Islet precursor cell (in vitro differentiated cells): ENCODE results near the gene ANKRD10.
A peak's percentile ranks its signal among the peaks of the same experiment; 100 is the strongest.

Source experiments
- DNase-seq: peaks from one replicate; pipeline ENCODE4 v3.0.0-alpha.2; 2018

The ANKRD10 gene

DNA sequence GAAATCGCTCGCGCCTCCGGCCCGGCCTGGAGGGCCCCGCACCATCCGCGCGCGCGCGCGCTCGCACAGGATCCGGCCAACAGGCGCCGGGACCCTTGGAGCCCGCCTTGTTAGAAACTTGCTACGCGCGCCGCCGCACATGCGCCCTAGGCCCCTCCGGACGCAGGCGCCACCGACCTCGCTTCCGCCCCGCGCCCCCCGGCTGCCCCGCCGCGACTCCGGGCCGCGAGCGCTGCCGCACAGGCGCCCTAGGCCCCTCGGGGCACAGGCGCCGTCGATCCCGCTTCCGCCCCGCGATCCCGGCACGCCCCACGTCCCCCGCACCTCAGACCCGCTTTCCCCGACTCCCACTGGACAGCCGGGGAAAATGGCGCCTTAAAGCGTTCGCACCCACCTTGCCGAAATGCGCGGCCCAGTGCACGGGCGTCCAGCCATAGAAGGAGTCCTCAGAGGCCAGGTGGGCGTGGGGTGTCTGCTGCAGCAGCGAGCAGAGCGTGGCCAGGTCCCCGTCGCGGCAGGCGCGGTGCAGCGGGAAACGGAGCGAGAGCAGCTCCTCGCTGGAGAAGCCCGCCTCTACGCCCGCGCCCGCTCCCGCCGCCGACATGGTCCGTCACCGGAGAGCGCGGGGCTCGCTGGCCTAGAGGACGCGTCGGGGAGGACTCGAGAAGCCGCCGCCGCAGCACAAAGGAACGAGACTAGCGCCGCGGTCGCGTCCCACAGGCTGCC is 375 bp downstream of the ANKRD10 start:
- DNase-seq, result peak; percentile 86

DNA sequence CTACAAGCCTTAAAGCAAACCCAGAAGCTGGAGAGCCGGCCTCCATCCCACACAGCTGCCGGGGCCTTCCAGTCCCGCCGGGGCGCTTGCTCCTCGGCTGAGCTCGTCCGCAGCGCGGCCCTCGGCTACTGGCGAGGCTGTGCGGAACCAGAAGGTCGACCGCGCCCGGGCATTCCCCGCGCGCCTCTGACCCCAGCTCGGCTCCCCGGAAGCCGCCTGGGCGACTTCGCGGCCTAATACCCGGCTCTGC is 863 bp downstream of the ANKRD10 start:
- DNase-seq, result no peak

- DNase-seq, result no peak
Measured at GRCh38 chr13:110913322-110914080, 1.4 kb downstream of the ANKRD10 start.

DNA sequence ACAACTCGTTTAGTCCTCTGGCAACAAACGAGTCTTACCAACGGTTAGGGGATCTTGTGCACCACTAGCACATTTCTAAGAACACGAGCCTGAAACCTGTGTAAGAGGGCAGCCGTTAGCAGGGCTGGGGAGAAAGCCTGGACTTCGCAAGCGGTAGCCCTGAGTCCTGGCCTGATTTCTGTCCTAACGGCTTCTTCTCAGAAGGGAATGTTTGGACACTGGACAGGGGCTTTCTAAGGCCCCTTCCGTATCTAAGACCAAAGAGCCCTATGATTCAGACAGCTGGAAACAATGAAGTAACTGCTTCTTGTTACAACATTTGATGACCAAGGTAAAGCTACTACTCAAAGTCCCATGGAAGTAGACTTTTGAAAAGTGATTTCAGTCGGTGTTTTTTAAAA is 2.2 kb downstream of the ANKRD10 start:
- DNase-seq, result no peak

- DNase-seq, result no peak
Measured at GRCh38 chr13:110911880-110912279, 3.0 kb downstream of the ANKRD10 start.

DNA sequence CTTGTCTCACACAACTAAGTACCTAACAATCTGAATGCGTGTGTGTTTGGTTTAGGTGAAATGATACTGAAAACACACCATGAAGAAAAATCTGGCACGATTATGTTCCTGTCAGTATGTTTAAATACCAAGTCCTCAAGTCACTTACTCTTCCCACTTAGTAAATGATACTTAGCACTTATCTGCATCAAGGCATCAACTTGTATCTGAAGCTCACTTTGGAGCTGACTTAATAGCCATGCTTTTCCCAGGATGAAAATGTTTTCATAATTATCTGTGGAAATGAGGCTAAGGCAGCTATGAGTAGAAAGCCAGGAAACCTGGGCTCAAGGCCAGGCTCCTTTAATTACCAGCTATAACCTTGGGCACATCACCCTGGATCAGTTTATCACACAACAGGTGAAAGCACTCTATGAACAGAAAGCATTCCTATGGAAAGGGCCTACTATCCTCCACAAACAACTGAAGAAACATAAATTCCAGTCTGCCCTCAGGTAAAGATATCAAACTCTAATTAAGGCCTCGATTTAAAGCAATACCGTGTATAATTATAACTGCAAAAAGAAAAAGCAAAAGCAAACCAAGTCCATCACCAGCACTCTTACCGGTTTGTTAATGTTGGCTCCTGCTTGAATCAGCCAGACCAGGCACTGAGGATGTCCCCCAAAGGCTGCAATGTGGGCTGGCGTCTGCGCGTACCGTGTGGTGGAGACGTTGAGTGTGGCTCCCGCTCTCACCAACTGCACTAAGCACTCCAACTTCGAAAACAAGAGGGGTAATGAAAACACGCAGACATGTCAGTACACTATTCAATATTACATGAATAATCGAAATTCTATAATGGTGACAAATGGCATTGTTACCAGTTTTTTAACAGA is 4.6 kb downstream of the ANKRD10 start:
- no peak for DNase-seq

- DNase-seq, result peak; percentile 90
Measured at GRCh38 chr13:110907951-110908898, 6.6 kb downstream of the ANKRD10 start.

DNA sequence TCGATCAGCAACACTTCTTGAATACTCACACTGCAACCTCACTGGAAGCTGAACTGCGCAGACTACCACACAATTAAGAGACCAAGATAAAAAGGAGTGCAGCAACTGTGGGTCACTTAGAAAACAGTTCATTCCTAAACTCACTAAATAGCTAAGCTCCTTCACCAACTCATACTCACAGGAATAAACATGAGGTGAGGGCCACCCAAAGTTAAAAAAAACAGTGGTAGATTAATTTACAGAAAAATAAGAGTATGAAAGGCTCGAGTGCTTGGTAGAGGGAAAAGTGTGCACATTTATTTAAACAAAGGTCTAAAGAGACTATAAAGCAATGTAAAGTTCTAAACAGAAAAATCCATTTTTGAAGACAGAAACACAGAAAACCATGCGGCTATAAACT is 7.6 kb downstream of the ANKRD10 start:
- no peak for DNase-seq

- DNase-seq, result no peak
Measured at GRCh38 chr13:110904748-110905147, 10.1 kb downstream of the ANKRD10 start.

DNA sequence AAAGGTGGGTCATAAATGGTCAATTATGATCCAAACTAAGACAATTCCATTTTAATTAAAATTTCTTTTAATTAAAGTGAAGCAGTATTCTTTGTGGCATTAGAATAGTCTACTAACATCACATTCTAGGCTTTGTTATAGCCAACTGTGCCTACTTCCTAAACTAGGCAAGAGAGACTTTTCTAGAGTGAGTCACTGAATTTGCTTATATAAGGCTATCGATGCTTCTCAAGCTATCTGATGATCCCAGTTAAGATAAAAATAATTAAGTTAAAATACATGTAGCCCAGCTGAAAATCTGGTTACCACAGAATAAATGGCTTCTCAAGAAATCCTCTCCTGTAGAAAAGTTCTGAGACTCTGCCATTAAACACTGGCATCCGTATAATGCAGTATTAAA is 12.5 kb downstream of the ANKRD10 start:
- no peak for DNase-seq

GRCh38 chr13:110897521-110897920 is 17.3 kb downstream of the ANKRD10 start:
- DNase-seq, result no peak

- no peak for DNase-seq
Measured at GRCh38 chr13:110897014-110897413, 17.9 kb downstream of the ANKRD10 start.

DNA sequence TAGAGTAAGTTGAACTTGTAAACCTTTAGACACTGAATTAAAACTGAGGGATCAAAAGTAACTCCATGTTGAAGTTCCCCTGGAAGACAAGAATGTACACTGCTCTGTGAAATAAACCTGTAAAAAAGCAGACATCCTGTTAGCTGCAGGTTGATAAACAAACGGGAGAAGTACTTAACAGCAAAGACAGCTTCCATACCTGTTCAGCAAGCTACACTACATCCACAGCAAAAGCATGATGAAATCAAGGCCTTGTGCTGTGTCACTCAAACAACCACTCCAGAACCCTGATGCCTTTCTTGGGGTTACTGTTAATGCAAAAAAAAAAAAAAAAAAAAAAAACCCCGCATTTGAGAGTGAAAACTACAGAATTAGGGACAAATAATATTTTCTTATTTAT is 20.8 kb downstream of the ANKRD10 start:
- DNase-seq, result no peak

DNA sequence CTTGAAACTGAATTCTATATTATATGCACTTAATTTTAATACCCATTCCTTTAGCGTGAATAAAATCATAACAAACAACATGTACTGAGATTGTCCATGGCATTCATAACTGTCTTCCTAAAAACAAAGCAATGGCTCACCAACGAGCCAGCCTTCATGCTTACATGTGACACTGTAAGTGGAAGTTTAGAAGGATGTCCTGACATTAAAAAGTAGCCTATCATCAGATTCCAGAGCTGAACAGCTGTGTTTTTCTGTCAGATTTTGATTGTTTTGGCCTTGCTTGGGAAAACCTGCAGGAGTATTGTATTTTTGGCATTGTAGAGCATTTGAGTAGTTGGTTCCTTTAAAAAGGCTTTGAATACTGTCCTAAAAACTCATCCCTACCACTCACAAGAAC is 21.3 kb downstream of the ANKRD10 start:
- no peak for DNase-seq

GRCh38 chr13:110890279-110891165 is 24.3 kb downstream of the ANKRD10 start:
- DNase-seq, result no peak

- no peak for DNase-seq
Measured at GRCh38 chr13:110888390-110888789, 26.5 kb downstream of the ANKRD10 start.

DNA sequence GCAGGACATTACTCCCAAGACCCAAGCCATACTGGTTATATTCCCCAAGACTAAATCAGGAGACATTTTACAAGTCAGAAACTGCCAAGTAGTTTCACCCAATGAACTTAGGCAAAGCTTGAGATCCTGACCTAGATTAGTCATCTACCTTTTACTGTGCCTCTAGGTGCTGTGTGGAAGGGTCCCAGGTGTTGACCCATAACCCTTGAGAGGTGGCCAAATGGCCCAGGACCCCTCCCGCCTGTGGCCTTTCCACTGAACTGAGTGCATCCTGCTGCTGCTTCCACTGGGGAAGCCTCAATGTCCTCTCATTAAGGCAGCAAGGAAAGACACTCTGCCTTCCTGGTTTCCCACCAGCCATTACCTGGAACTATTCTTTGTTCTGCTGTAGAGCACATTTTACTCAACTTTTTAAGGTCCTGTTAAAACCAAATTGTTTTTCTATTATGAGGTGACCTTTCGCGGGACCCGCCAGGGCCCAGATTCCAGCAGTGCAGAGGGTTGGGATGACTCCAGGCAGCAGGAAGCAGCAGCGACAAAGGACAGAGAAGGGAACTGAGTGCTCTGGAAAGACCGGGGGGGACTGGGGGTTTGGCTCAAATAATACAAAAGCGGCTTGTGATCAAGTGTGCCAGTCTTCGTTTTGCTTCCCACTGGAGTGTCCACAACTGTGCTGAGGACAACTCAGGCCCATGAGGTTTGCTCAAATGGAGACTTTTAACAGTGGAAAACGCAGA is 27.1 kb downstream of the ANKRD10 start:
- DNase-seq, result no peak

GRCh38 chr13:110886870-110887596 is 27.8 kb downstream of the ANKRD10 start:
- no peak for DNase-seq

DNA sequence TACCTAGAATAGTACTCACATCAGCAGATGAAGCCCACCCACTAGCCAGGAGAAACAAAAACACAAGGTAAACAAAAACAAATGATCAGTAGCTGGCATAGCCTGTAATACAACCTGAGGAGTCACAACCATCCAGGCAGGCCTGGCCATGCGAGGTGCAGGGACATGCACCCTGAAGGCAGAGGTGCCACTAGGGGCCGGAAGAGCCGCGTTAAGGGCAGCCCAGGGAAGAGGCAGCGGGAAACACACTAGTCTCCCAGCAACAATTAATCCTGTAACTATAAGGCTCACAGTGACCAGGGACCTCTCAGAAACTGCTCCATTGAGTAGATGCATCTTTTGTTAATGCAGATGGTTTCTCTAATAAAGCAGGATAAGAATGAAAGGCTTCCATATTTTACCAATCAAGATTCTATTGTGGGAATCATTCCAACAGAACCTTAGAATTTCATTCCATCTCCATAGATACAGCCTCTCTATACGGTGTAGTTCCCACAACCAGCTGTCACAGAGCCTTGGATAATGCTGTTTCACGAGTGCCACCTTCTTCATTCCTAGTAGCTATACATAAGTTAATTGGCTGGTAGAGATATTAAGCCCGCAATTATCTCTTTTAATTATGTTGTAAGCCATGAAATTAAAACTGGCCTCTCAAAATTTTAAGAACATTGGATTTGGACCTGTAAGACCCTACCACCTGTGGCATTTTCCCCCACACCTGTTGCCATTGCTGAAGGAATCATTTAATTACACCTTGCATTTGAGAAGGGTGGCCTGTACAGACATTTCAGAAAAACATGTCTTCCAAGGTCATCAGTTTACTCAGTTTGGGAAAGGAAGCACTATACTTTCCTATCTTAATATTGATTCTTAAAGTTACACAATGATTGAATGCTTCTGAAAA is 28.7 kb downstream of the ANKRD10 start:
- DNase-seq, result no peak
